Peyer's patch (tissue), 4 donors: ENCODE measurements around the gene TMEM131.

Experiments
- CTCF ChIP-seq, 6 experiments: fragments of 450-650 bp in 4 of 6; fragments of 200-600 bp in 2 of 6; sonication (generic) in 1 of 6; IDR thresholded peaks; one replicate each; pipeline ENCODE4 v1.5.1; 2017 to 2019; ENCODE audit warnings: antibody characterized with exemption in 6 of 6, mild to moderate bottlenecking in 3 of 6, moderate library complexity in 1 of 6
- POLR2A ChIP-seq, 2 donors: fragments of 450-650 bp; IDR thresholded peaks; one replicate each; pipeline ENCODE4 v1.5.1; 2017; ENCODE audit warnings: antibody characterized with exemption in 2 of 2, mild to moderate bottlenecking in 2 of 2, moderate library complexity in 2 of 2

- no peak for TF ChIP-seq CTCF (IDR thresholded peaks at IDR 0.05)
- no peak for TF ChIP-seq POLR2A (IDR thresholded peaks at IDR 0.05)
These were observed 255.9 kb downstream of the TMEM131 start for GRCh38 chr2:97739893-97740245.
